ENCODE measurements around the gene LHPP. TPM values are rescaled to one million over a fixed set of nuclear protein-coding genes. Genes with fewer than 3 reads are reported as not detected.
A peak's percentile ranks its signal among the peaks of the same experiment; 100 is the strongest.

Gene LHPP
- total RNA-seq, 2 experiments from 2014 or later, result 15.3 to 19.6 TPM

GRCh38 chr10:124521429-124521871, 59.8 kb downstream of the LHPP start:
- Mint-ChIP-seq H3K27ac (no peak overlapping the region), H3K9me3 (no peaks in the 10 kb centered on the region), H3K4me3 (no peak overlapping the region), H3K4me1 (ENCODE audit: low read depth) (no peaks in the 10 kb centered on the region), H3K36me3 (ENCODE audit: low read depth) (peaks cover 22% of the 10 kb centered on the region), H3K27me3 (no peaks in the 10 kb centered on the region)
- ChIA-PET POLR2A (no interaction called here), CTCF (no interaction called here)
- Histone ChIP-seq H3K27ac (ENCODE audit: low read depth in 1 of 2, low read length in 2 of 2) (no peak overlapping the region), H3K4me3 (ENCODE audit: low read length) (no peak overlapping the region), H3K4me1 (ENCODE audit: insufficient read depth, low read length) (no peaks in the 10 kb centered on the region), H3K9me3 (ENCODE audit: control insufficient read depth in 1 of 2, insufficient read depth in 1 of 2, low read length in 2 of 2) (peaks cover 0 to 4% of the 10 kb centered on the region in 2 experiments), H3K27me3 (ENCODE audit: control insufficient read depth in 1 of 2, insufficient read depth in 2 of 2, low read length in 2 of 2) (no peaks in the 10 kb centered on the region), H3K36me3 (ENCODE audit: insufficient read depth, low read length) (peaks cover 3% of the 10 kb centered on the region)
- no peak for DNase-seq
- ATAC-seq (ENCODE audit: poor library complexity), result no peak
- intact Hi-C loops (cut with DNase I, micrococcal nuclease), result no loop called here
- TF ChIP-seq CTCF (IDR thresholded peaks at IDR 0.05), result no peak

DNA sequence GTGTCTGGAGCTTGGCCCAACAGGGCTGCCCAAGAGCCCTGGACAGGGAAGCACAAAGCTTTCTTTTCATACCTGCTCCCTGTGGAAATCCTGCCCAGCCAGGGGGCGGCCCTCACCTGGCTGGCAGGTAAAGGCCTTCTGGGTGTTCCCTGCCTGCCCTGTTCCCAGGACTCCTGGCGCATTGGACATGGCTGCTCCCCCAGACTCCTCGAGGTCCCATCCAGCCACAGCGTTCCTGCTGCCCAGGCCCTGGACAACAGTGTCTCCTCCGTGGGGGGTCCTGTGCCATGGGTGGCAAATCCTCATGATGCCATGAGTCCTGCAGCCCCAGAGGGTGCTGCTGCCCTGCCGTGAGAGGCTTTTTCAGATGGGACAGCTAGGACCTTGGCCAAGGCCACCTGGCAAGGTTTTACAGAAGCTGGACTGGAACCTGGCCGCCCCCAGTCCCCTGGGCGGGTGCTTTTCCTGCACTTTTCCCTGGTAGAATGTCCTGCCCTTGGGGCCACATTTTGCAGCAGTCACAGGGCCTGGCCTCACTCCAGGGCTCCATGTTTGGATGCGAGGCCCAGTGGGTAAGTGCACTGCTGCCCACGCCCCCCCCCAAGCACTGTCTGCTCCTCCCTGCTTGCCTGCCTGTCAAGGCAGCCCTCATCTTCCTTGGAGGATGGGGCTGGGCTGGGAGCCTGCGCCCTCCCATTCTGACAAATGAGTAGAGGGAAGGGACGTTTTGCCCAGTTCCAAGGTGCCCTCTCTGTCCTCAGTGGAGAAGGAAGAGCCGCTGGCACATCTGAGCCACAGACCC, 60.7 kb downstream of the LHPP start:
- H3K27ac Mint-ChIP-seq, result no peak overlapping the region
- POLR2A ChIA-PET, result no interaction called here
- TF ChIP-seq CTCF (IDR thresholded peaks at IDR 0.05), result no peak
- Histone ChIP-seq H3K4me1 (ENCODE audit: insufficient read depth, low read length) (no peaks in the 10 kb centered on the region), H3K4me3 (ENCODE audit: low read length) (no peak overlapping the region), H3K36me3 (ENCODE audit: insufficient read depth, low read length) (no peaks in the 10 kb centered on the region), H3K9me3 (ENCODE audit: control insufficient read depth in 1 of 2, insufficient read depth in 1 of 2, low read length in 2 of 2) (peaks cover 0 to 4% of the 10 kb centered on the region in 2 experiments), H3K27ac (ENCODE audit: low read depth in 1 of 2, low read length in 2 of 2) (no peak overlapping the region), H3K27me3 (ENCODE audit: control insufficient read depth in 1 of 2, insufficient read depth in 2 of 2, low read length in 2 of 2) (no peaks in the 10 kb centered on the region)
- H3K4me3 Mint-ChIP-seq, result no peak overlapping the region
- no peak for ATAC-seq (ENCODE audit: poor library complexity)
- no peaks in the 10 kb centered on the region for H3K27me3 Mint-ChIP-seq
- peaks cover 22% of the 10 kb centered on the region for H3K36me3 Mint-ChIP-seq (ENCODE audit: low read depth)
- intact Hi-C loops (cut with DNase I, micrococcal nuclease), result no loop called here
- no peak for DNase-seq
- no peaks in the 10 kb centered on the region for H3K9me3 Mint-ChIP-seq
- CTCF ChIA-PET, result no interaction called here
- H3K4me1 Mint-ChIP-seq (ENCODE audit: low read depth), result no peaks in the 10 kb centered on the region

- ATAC-seq (ENCODE audit: poor library complexity) (no peak), DNase-seq (peak in 2 of 14 experiments; percentile 47 to 50)
- POLR2A ChIA-PET, result no interaction called here
- Mint-ChIP-seq H3K27ac (no peak overlapping the region), H3K9me3 (no peaks in the 10 kb centered on the region), H3K4me1 (ENCODE audit: low read depth) (no peaks in the 10 kb centered on the region), H3K27me3 (no peaks in the 10 kb centered on the region), H3K4me3 (no peak overlapping the region), H3K36me3 (ENCODE audit: low read depth) (peaks cover 16% of the 10 kb centered on the region)
- CTCF ChIA-PET, result interaction anchor here (0.7 kb wide), 1 partner anchor 250 kb away, joined by 3 read pairs; no protein-coding TSS in a partner anchor
- no peaks in the 10 kb centered on the region for H3K27me3 ChIP-seq (ENCODE audit: control insufficient read depth in 1 of 2, insufficient read depth in 2 of 2, low read length in 2 of 2)
- no peaks in the 10 kb centered on the region for H3K4me1 ChIP-seq (ENCODE audit: insufficient read depth, low read length)
- intact Hi-C loops (cut with DNase I, micrococcal nuclease), result no loop called here
- H3K4me3 ChIP-seq (ENCODE audit: low read length), result no peak overlapping the region
- peaks cover 0 to 4% of the 10 kb centered on the region in 2 experiments for H3K9me3 ChIP-seq (ENCODE audit: control insufficient read depth in 1 of 2, insufficient read depth in 1 of 2, low read length in 2 of 2)
- no peak for TF ChIP-seq CTCF (IDR thresholded peaks at IDR 0.05)
- no peak overlapping the region for H3K27ac ChIP-seq (ENCODE audit: low read depth in 1 of 2, low read length in 2 of 2)
- H3K36me3 ChIP-seq (ENCODE audit: insufficient read depth, low read length), result no peaks in the 10 kb centered on the region
These were observed 61.6 kb downstream of the LHPP start for GRCh38 chr10:124522933-124523871.

Data from CD4-positive, alpha-beta T cell (primary cell).